Activated T-helper 2 cell treated with anti-CD3 and anti-CD28 coated beads, Interferon-gamma antibody, Interleukin-2, Interleukin-4, amounts not matched to agents 10 μg/mL and 5 μg/mL and 100 μg/mL, durations not matched to agents 14 hours and 24 hours and 36 hours (primary cell): ENCODE measurements around the gene SCO1. TPM values are rescaled to one million over a fixed set of nuclear protein-coding genes. Genes with fewer than 3 reads are reported as not detected.
A peak's percentile ranks its signal among the peaks of the same experiment; 100 is the strongest.

ENCODE experiments used
- DNase-seq: peaks from one replicate; pipeline ENCODE4 v3.0.0; 2021; ENCODE audit warnings: low spot score
- H3K27ac Mint-ChIP-seq: one replicate; pipeline ENCODE4 v1.8.0; 2021; ENCODE audit warnings: mixed read lengths
- H3K27me3 Mint-ChIP-seq: one replicate; pipeline ENCODE4 v1.8.0; 2021; ENCODE audit warnings: low read depth, mixed read lengths
- H3K36me3 Mint-ChIP-seq: one replicate; pipeline ENCODE4 v1.8.0; 2021; ENCODE audit warnings: low read depth, mixed read lengths
- H3K4me1 Mint-ChIP-seq: one replicate; pipeline ENCODE4 v1.8.0; 2021; ENCODE audit warnings: low read depth, mixed read lengths
- H3K4me3 Mint-ChIP-seq: one replicate; pipeline ENCODE4 v1.8.0; 2021; ENCODE audit warnings: low read depth, mild to moderate bottlenecking, moderate library complexity, mixed read lengths
- H3K9me3 Mint-ChIP-seq: one replicate; pipeline ENCODE4 v1.8.0; 2021; ENCODE audit warnings: mixed read lengths
- intact Hi-C: fragments of 100-400 bp; cut with micrococcal nuclease; formaldehyde crosslinking; loops from one replicate; pipeline ENCODE4 v1.15.1; 2023
- total RNA-seq: library from RNA; stranded (reverse); gene quantifications from 2 replicates; pipeline ENCODE4 v1.2.3, GENCODE V29; 2022

SCO1 gene
- 35.4 and 37.0 TPM in 2 replicates for total RNA-seq

DNA sequence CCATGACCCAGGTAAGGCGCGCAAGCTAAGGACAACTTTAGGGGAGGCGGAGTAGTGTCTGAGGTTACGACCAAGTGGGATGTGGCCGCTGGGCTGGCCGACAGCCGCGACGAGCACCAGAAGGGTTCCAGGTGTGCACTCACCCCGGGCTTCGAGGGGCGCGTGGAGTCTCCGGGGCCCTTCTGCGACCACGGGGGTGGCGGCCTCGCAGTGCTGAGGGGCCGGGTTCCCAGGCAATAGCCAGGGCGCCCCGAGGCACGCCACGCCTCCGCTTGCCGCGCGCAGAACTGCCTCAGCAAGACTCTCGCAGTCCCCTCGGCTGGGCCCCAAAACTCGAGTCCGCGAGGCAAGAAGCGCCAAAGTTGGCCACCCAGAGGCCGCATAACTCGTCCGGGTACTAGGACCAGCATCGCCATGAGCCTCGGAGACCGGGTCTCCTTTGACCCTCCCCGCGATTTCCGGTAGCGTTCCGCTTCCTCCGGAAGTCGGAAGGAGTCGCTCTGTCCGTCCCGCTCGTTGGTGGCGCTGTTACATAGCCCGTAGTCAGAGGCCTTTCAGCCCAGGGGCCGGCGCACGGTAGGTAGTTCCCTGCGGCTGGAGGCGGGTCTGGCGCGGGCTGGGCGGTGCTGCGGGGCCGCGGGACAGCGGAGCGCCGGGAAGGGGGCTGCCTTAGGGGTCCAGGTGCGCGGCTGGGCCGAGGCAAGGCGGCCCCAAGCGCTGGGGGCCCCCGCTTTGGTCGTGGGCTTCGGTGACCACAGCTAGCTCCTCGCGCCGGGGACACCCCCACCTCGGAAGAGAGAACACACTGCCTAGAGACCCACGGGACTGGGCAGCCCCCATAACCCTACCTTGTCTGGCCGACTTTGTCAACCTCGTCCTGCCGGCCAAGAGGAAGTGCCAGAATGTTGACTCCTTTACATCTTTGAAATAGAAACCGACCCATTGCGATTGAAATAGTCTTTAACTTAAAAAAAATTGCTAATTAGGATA lies at the start of gene SCO1, which contains the start of gene ADPRM:
TSS of gene SCO1 (minus strand) at position 442 of the 990 bp plus-strand sequence. CDS start at position 416, 26 bp downstream.
TSS of gene ADPRM (plus strand) at position 503 of the 990 bp plus-strand sequence. CDS start 7,333 bp downstream, outside the sequence.
- Mint-ChIP-seq H3K4me3 (peak within 1 kb of the TSS; percentile 95), H3K36me3 (peaks cover 47% of the 10 kb centered on the region), H3K27ac (peak within 1 kb of the TSS; percentile 94), H3K9me3 (no peaks in the 10 kb centered on the region), H3K4me1 (peaks cover 47% of the 10 kb centered on the region), H3K27me3 (no peaks in the 10 kb centered on the region)
- intact Hi-C loops, result loop anchor here (2.0 kb wide), 1 partner anchor 29 kb away; no protein-coding TSS in a partner anchor
- peak; percentile 88 for DNase-seq

DNA sequence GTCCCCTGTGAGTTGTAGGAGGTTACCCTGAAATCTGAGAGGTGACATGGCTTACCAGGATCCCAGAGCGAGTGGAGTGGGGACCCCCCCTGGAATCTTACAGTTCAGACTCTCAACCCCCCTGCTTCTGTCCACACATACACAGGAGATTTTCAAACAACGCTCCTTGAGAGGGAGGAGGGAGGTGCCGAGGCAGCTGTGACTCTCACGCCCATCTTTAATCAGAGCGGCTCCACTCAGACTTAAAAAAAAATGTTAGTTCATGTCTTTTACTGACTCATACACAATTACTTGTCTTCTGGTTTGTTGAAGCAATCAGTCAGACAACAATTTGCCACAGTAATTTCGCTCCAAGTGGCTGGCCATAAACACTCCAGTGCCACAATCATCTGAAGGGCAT lies 47.9 kb upstream of the SCO1 start:
- no peaks in the 10 kb centered on the region for H3K9me3 Mint-ChIP-seq

DNA sequence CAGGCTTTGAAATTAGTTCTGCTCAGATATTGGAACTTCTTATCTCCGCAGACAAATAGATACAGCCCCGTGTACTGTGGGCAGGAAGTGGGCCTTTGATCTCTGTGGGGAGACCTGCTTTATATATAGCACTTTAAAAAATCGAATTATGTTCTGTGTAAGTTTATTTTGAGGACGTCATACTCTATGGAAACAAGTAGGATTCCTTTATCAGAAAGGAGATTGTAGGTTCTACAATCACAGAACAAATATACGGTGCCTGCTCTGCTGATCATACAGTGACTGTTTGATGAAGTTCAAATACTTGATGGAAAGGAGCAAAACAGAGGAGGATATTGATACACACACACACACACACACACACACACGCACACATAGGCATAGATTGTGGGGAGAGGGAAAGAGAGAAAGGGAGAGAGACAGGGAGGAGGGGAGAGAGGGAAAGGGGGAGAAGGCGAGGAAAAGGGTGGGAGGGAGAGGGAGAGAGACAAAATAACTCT lies 47.2 kb upstream of the SCO1 start:
- H3K4me3 Mint-ChIP-seq, result no peak overlapping the region
- H3K4me1 Mint-ChIP-seq, result peaks cover 4% of the 10 kb centered on the region
- intact Hi-C loops, result no loop called here
- peaks cover 12% of the 10 kb centered on the region for H3K27me3 Mint-ChIP-seq
- no peak overlapping the region for H3K27ac Mint-ChIP-seq
- no peaks in the 10 kb centered on the region for H3K9me3 Mint-ChIP-seq
- DNase-seq, result no peak
- no peaks in the 10 kb centered on the region for H3K36me3 Mint-ChIP-seq

More for the DNA sequence above, 47.9 kb upstream of the SCO1 start:
- peaks cover 4% of the 10 kb centered on the region for H3K4me1 Mint-ChIP-seq
- no peak for DNase-seq
- no peak overlapping the region for H3K27ac Mint-ChIP-seq
- no peaks in the 10 kb centered on the region for H3K36me3 Mint-ChIP-seq
- intact Hi-C loops, result no loop called here
- peaks cover 11% of the 10 kb centered on the region for H3K27me3 Mint-ChIP-seq
- no peak overlapping the region for H3K4me3 Mint-ChIP-seq

DNA sequence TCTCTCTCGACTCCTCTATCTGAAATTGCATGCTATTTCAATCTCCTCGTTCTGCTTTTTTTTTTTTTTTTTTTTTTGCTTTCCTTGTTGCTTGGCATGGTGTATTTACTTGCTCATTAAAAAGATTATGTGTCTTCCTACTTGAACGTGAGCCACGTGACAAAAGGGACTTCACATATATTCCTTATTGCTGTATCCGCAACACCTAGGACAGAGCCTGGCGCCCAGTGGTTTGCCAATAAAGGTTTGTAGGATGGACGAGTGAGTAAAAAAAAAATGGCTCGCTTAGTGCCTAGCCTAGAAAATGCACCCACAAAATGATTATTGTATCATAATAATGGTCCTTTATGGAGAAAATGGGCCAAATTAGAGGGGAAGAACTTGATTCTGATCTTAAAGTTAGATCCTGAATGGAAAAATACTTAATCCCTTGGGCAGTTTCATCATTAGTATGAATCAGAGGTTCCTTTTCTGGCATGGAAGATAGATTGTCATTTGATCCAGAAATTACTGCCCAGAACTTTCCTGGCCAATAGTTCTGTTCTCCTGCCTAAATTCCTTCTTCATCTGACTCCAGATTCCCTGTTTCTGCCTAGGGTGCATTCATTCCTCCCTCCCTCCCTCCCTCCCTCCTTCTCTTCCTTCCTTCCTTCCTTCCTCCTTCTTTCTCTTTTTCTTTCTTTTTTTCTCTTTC lies 46.1 kb upstream of the SCO1 start:
- peaks cover 4% of the 10 kb centered on the region for H3K4me1 Mint-ChIP-seq
- intact Hi-C loops, result no loop called here
- DNase-seq, result no peak
- H3K4me3 Mint-ChIP-seq, result no peak overlapping the region
- peaks cover 16% of the 10 kb centered on the region for H3K27me3 Mint-ChIP-seq
- H3K27ac Mint-ChIP-seq, result no peak overlapping the region
- H3K9me3 Mint-ChIP-seq, result no peaks in the 10 kb centered on the region
- no peaks in the 10 kb centered on the region for H3K36me3 Mint-ChIP-seq

DNA sequence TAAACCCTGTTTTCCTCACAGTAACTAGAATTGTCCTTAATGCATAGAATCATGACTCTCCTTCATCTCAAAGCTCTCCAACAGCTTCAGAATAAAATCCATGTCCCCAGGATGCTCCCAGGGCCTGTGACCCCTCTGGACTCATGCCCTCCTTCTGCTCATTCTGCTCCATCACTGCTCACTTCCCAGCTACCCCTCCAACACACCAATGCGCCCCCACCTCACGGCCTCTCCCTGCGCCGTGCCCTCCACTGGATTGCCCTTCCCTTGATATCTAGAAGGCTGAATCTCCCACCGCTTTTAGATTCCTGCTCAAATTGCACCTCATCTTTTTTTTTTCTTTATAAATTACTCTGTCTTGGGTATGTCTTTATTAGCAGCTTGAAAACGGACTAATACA lies 45.1 kb upstream of the SCO1 start:
- Mint-ChIP-seq H3K4me1 (peaks cover 4% of the 10 kb centered on the region), H3K9me3 (no peaks in the 10 kb centered on the region), H3K27me3 (peaks cover 16% of the 10 kb centered on the region), H3K27ac (no peak overlapping the region), H3K4me3 (no peak overlapping the region), H3K36me3 (no peaks in the 10 kb centered on the region)
- DNase-seq, result no peak
- intact Hi-C loops, result no loop called here

DNA sequence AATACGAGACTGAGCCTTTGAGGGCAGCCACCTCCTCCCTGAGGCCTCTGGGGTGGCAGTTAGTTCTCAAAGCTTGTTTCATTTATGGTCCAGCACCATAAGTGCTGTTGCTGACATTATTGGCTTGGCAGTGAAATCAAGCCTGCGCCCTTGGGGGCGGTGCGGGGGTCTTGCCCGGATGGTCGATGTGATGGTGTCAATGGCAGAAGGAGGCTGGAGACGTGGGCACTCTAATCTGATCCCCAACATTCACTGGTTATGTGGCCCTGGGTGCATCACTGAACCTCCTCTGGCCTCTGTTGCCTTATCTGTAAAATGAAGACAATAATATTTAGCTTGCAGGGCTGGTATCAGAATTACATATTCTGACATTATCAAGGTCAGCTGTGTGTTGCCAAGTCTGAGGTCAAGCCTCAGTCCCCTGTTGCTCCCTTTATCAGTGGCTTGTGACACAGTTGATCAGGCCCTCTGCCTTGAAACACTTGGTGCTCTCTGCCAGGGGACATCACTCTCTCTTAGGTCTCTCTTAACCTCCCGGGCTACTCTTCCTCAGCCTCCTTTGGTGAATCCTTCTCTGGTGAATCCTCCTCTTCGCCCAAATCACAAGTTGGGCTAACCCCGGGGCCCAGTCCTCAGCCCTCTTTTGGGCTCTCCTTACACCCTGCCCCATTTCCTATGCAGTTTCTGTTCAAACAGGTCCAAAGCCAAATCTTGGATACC lies 44.2 kb upstream of the SCO1 start:
- DNase-seq, result no peak
- Mint-ChIP-seq H3K27ac (no peak overlapping the region), H3K4me3 (no peak overlapping the region)

DNA sequence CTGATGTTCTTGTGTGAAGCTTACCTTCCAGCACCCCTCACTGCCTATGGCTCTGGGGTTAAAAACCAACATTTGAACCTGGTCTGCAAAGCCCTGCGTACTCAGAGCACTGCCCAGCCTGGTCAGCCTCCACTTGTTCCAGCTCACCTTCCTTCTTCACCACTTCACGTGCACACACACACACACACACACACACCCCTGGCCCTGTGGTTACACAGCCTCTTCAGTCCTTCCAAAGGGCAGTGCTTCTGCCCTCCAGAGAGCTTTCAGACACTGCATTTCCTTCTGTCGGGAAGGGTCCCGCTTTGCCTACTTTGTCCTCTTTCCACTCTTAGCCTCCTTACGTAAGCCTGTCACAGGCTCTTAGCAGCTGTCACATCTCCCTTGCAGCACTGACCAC lies 42.1 kb upstream of the SCO1 start:
- Mint-ChIP-seq H3K27ac (no peak overlapping the region), H3K9me3 (no peaks in the 10 kb centered on the region), H3K4me1 (peaks cover 3% of the 10 kb centered on the region), H3K27me3 (peaks cover 17% of the 10 kb centered on the region), H3K4me3 (no peak overlapping the region), H3K36me3 (no peaks in the 10 kb centered on the region)
- no peak for DNase-seq
- intact Hi-C loops, result no loop called here

More for the DNA sequence above, 44.2 kb upstream of the SCO1 start:
- peaks cover 6% of the 10 kb centered on the region for H3K4me1 Mint-ChIP-seq
- H3K36me3 Mint-ChIP-seq, result no peaks in the 10 kb centered on the region
- H3K9me3 Mint-ChIP-seq, result no peaks in the 10 kb centered on the region
- H3K27me3 Mint-ChIP-seq, result peaks cover 18% of the 10 kb centered on the region
- intact Hi-C loops, result no loop called here

DNA sequence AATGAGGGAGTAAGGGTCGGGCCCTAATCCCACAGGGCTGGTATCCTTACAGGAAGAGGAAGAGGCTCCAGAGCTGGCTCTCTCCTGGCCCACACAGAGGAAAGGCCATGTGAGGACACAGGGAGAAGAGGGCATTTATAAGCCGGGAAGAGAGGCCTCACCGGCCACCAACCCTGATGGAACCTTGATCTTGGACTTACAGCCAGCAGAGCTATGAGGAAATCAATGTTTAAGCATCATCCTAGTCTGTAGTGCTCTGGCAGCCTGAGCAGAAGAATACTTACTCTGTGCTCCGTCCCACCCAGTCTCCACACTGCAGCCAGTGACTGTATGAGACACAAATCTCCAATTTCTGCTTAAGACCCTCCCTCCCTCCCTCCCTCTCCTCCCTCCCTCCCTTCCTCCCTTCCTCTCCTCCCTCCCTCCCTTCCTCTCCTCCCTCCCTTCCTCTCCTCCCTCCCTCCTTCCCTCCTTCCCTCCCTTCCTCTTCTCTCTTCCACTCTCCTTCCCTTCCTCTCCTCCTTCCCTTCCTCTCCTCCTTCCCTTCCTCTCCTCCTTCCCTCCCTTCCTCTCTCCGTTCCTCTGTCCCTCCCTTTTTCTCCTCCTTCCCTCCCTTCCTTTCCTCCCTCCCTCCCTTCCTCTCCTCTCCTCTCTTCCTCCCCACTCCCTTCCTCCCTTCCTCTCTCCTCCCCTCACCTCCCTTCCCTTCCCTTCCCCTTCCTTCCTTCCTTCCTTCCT lies 41.4 kb upstream of the SCO1 start:
- H3K4me3 Mint-ChIP-seq, result no peak overlapping the region
- H3K4me1 Mint-ChIP-seq, result peaks cover 2% of the 10 kb centered on the region
- intact Hi-C loops, result no loop called here
- H3K27me3 Mint-ChIP-seq, result peaks cover 17% of the 10 kb centered on the region
- H3K9me3 Mint-ChIP-seq, result no peaks in the 10 kb centered on the region
- no peak overlapping the region for H3K27ac Mint-ChIP-seq
- no peak for DNase-seq
- H3K36me3 Mint-ChIP-seq, result no peaks in the 10 kb centered on the region

DNA sequence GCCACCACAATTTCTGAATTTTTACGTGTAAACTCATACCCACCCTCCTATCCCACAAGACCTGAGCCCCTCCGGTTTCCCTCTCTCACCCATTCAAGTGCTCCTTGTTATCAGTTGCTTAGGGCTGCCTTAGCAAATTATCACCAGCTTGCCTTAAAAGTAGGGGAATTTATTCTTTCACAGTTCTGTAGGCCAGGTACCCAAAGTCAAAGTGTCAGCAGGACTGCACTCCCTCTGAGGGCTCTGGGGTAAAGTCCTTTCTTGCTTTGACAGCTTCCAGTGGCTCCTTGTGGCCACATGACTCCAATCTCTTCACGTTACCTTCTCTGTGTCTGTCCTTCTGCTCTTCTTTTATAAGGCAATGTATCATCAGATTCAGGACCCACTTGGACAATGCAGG lies 40.4 kb upstream of the SCO1 start:
- no peaks in the 10 kb centered on the region for H3K9me3 Mint-ChIP-seq
- DNase-seq, result no peak
- intact Hi-C loops, result loop anchor here (1.0 kb wide), 1 partner anchor 108 kb away; no protein-coding TSS in a partner anchor
- H3K36me3 Mint-ChIP-seq, result no peaks in the 10 kb centered on the region
- peaks cover 20% of the 10 kb centered on the region for H3K27me3 Mint-ChIP-seq
- no peak overlapping the region for H3K27ac Mint-ChIP-seq
- no peak overlapping the region for H3K4me3 Mint-ChIP-seq
- H3K4me1 Mint-ChIP-seq, result peaks cover 2% of the 10 kb centered on the region

DNA sequence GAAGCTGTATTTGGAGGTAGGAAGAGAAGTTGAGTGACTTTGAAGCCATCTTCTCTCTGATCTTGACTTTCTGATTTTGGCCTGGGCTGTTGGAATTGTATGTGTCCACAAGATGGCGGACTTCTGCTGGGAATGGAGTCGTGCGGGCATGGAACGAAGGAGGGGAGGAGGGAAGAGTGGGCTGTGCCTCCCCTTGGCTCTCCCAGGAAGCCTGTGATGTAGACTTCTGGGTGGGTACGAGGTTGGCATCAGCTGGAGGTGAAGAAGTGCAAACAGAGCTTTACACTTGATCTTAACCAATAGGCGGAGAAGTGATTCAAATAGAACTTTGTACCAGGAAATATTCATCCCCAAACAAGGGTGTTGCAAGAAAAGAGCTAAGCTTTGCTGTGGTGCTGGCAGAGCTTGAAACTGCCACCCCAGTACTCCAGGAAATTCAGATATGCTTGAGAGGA lies 39.9 kb upstream of the SCO1 start:
- Mint-ChIP-seq H3K4me3 (no peak overlapping the region), H3K4me1 (peaks cover 2% of the 10 kb centered on the region), H3K27ac (no peak overlapping the region), H3K36me3 (no peaks in the 10 kb centered on the region), H3K27me3 (peaks cover 23% of the 10 kb centered on the region), H3K9me3 (no peaks in the 10 kb centered on the region)
- DNase-seq, result no peak
- intact Hi-C loops, result loop anchor here (1.0 kb wide), 1 partner anchor 108 kb away; no protein-coding TSS in a partner anchor

DNA sequence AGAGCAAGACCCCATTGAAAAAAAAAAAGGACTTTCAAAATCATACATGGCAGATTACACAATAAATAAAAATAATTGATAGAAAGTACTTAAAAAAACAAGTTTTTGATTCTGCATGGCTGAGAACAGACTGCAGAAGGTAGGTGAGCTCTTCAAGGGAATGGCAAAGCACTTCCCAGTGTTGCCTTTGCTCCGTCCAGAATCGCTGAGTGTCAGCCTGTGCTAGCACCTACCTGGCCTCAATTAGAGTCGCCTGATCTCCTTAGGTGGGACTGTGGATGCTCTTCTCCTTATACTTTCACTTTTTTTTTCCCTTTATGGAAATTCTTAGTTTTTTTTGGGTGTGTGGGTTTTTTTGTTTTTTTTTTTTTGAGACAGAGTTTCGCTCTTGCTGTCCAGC lies 38.5 kb upstream of the SCO1 start:
- intact Hi-C loops, result no loop called here
- no peak for DNase-seq
- H3K4me3 Mint-ChIP-seq, result no peak overlapping the region
- no peaks in the 10 kb centered on the region for H3K9me3 Mint-ChIP-seq
- H3K27me3 Mint-ChIP-seq, result peaks cover 24% of the 10 kb centered on the region
- peaks cover 5% of the 10 kb centered on the region for H3K4me1 Mint-ChIP-seq
- H3K36me3 Mint-ChIP-seq, result no peaks in the 10 kb centered on the region
- no peak overlapping the region for H3K27ac Mint-ChIP-seq
